HG02938 (cell line): ENCODE data around the gene CNN3.

Source experiments
- ATAC-seq: cut with Tn5 transposase; IDR thresholded peaks from one replicate; pipeline ENCODE4 v1.9.1; 2021; ENCODE audit warnings: mild to moderate bottlenecking, moderate library complexity; ENCODE audit not compliant: unreplicated experiment

CNN3 gene

GRCh38 chr1:94892604-94893254 is 34.2 kb downstream of the CNN3 start:
- ATAC-seq = no peak

GRCh38 chr1:94888201-94888600 is 38.7 kb downstream of the CNN3 start:
- no peak for ATAC-seq

GRCh38 chr1:94887603-94888171 is 39.2 kb downstream of the CNN3 start:
- no peak for ATAC-seq

GRCh38 chr1:94887106-94887505 is 39.8 kb downstream of the CNN3 start:
- no peak for ATAC-seq

- no peak for ATAC-seq
Observed at GRCh38 chr1:94886361-94886760, 40.5 kb downstream of the CNN3 start.

- no peak for ATAC-seq
Observed at GRCh38 chr1:94884507-94884906, 42.4 kb downstream of the CNN3 start.

GRCh38 chr1:94884106-94884505 is 42.8 kb downstream of the CNN3 start:
- ATAC-seq = no peak

GRCh38 chr1:94883691-94884090 is 43.2 kb downstream of the CNN3 start:
- ATAC-seq = no peak

- ATAC-seq = no peak
Observed at GRCh38 chr1:94878329-94878728, 48.6 kb downstream of the CNN3 start.

- ATAC-seq = no peak
Observed at GRCh38 chr1:94876362-94876761, 50.5 kb downstream of the CNN3 start.

- no peak for ATAC-seq
Observed at GRCh38 chr1:94875794-94876193, 51.1 kb downstream of the CNN3 start.

- ATAC-seq = no peak
Observed at GRCh38 chr1:94874423-94874822, 52.5 kb downstream of the CNN3 start.

- ATAC-seq = no peak
Observed at GRCh38 chr1:94873520-94874351, 53.2 kb downstream of the CNN3 start.

- ATAC-seq = no peak
Observed at GRCh38 chr1:94872771-94873495, 54.0 kb downstream of the CNN3 start.

- no peak for ATAC-seq
Observed at GRCh38 chr1:94871031-94871430, 55.9 kb downstream of the CNN3 start.

GRCh38 chr1:94866164-94866807 is 60.6 kb downstream of the CNN3 start:
- no peak for ATAC-seq

- no peak for ATAC-seq
Observed at GRCh38 chr1:94865360-94865759, 61.5 kb downstream of the CNN3 start.

- ATAC-seq = no peak
Observed at GRCh38 chr1:94864821-94865220, 62.1 kb downstream of the CNN3 start.

GRCh38 chr1:94863919-94864318 is 63.0 kb downstream of the CNN3 start:
- ATAC-seq = no peak

GRCh38 chr1:94863297-94863911 is 63.5 kb downstream of the CNN3 start:
- no peak for ATAC-seq
